Uterus (tissue), 2 donors: ENCODE results near the gene SF3A2.

Experiments used
- POLR2A ChIP-seq, 2 donors: fragments of 450-650 bp; IDR thresholded peaks; one replicate each; pipeline ENCODE4 v1.6.1; 2016; ENCODE audit warnings: antibody characterized with exemption in 2 of 2, mild to moderate bottlenecking in 1 of 2, moderate library complexity in 1 of 2
- TF ChIP-seq, protein P1 (sequence below), 4 experiments: fragments of 200-600 bp in 2 of 4; fragments of 450-650 bp in 2 of 4; sonication (generic) in 2 of 4; IDR thresholded peaks; one replicate each; pipeline ENCODE4 v1.5.1; 2016 to 2019; ENCODE audit warnings: antibody characterized with exemption in 4 of 4, mild to moderate bottlenecking in 2 of 4, moderate library complexity in 1 of 4

DNA sequence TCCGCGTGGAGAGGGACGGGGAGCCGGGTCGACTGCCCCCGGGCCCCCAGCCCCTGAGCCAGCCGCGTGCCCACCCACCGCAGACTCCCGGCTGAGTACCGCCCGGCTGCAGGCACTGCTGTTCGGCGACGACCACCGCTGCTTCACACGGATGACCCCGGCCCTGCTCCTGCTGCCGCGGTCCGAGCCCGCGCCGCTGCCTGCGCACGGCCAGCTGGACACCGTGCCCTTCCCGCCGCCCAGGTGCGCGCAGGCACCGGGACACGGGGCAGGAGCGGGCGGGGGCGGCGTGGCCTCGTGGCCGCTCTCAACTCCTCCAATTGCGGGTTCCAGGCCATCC lies 14.1 kb downstream of the SF3A2 start:
- no peak for TF ChIP-seq POLR2A (IDR thresholded peaks at IDR 0.05)
- TF ChIP-seq, protein P1, sequence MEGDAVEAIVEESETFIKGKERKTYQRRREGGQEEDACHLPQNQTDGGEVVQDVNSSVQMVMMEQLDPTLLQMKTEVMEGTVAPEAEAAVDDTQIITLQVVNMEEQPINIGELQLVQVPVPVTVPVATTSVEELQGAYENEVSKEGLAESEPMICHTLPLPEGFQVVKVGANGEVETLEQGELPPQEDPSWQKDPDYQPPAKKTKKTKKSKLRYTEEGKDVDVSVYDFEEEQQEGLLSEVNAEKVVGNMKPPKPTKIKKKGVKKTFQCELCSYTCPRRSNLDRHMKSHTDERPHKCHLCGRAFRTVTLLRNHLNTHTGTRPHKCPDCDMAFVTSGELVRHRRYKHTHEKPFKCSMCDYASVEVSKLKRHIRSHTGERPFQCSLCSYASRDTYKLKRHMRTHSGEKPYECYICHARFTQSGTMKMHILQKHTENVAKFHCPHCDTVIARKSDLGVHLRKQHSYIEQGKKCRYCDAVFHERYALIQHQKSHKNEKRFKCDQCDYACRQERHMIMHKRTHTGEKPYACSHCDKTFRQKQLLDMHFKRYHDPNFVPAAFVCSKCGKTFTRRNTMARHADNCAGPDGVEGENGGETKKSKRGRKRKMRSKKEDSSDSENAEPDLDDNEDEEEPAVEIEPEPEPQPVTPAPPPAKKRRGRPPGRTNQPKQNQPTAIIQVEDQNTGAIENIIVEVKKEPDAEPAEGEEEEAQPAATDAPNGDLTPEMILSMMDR (IDR thresholded peaks at IDR 0.05), result no peak
